Esophagus muscularis mucosa (tissue), 4 donors: ENCODE results near the gene UBLCP1.

Experiments
- EP300 ChIP-seq: sonication (generic); formaldehyde crosslinking; IDR thresholded peaks from one replicate; pipeline ENCODE4 v1.6.1; 2017; ENCODE audit warnings: antibody characterized with exemption
- POLR2A ChIP-seq: fragments of 450-650 bp; IDR thresholded peaks from one replicate; pipeline ENCODE4 v1.6.1; 2017; ENCODE audit warnings: antibody characterized with exemption, moderate library complexity, mild to moderate bottlenecking, low read depth
- POLR2AphosphoS5 ChIP-seq, 2 donors: sonication (generic); formaldehyde crosslinking; IDR thresholded peaks; one replicate each; pipeline ENCODE4 v1.6.1; 2017; ENCODE audit warnings: antibody characterized with exemption in 2 of 2
- TF ChIP-seq, protein P1 (sequence below), 3 experiments: fragments of 200-600 bp in 2 of 3; fragments of 450-650 bp in 1 of 3; sonication (generic) in 2 of 3; IDR thresholded peaks; one replicate each; pipeline ENCODE4 v1.5.1; 2017 to 2019; ENCODE audit warnings: antibody characterized with exemption in 3 of 3, mild to moderate bottlenecking in 2 of 3, moderate library complexity in 1 of 3

GRCh38 chr5:159230657-159231056, 32.4 kb upstream of the UBLCP1 start:
- TF ChIP-seq, protein P1, sequence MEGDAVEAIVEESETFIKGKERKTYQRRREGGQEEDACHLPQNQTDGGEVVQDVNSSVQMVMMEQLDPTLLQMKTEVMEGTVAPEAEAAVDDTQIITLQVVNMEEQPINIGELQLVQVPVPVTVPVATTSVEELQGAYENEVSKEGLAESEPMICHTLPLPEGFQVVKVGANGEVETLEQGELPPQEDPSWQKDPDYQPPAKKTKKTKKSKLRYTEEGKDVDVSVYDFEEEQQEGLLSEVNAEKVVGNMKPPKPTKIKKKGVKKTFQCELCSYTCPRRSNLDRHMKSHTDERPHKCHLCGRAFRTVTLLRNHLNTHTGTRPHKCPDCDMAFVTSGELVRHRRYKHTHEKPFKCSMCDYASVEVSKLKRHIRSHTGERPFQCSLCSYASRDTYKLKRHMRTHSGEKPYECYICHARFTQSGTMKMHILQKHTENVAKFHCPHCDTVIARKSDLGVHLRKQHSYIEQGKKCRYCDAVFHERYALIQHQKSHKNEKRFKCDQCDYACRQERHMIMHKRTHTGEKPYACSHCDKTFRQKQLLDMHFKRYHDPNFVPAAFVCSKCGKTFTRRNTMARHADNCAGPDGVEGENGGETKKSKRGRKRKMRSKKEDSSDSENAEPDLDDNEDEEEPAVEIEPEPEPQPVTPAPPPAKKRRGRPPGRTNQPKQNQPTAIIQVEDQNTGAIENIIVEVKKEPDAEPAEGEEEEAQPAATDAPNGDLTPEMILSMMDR (IDR thresholded peaks at IDR 0.05): no peak
- TF ChIP-seq POLR2A (no peak), POLR2AphosphoS5 (IDR thresholded peaks at IDR 0.05) (no peak), EP300 (no peak)
